Measurements from ENCODE around the gene PCSK5. TPM values are rescaled to one million over a fixed set of nuclear protein-coding genes. Genes with fewer than 3 reads are reported as not detected.

The PCSK5 gene
- total RNA-seq, 4 donors from 2014 or later, result 22.0 to 37.4 (median 27.8) TPM

DNA sequence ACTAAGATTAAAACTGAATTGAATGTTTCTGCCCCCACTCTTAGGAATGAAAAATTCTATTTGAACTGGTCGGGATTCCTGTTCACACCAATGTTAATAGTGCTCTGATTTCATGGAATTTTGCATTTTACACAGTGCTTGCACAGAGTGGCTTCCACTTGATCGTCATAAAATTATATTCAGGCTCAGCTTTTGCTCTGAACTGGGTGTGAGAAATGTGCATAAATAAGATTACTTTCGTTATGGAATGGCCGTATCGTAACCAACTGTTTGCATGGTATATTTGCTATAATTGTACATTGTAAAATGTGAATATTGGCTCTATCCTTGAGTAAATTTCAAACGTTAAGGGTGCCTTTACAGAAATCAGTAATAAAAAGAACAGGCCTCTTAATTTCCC, 262.9 kb downstream of the PCSK5 start:
- H3K4me1 ChIP-seq, result peaks cover 0 to 11% (median 5%) of the 10 kb centered on the region in 4 donors
- no peak overlapping the region for H3K4me3 ChIP-seq
- TF ChIP-seq EP300 (IDR thresholded peaks at IDR 0.05), result no peak
- no peak for TF ChIP-seq POLR2AphosphoS5 (IDR thresholded peaks at IDR 0.05)
- TF ChIP-seq, protein P1, sequence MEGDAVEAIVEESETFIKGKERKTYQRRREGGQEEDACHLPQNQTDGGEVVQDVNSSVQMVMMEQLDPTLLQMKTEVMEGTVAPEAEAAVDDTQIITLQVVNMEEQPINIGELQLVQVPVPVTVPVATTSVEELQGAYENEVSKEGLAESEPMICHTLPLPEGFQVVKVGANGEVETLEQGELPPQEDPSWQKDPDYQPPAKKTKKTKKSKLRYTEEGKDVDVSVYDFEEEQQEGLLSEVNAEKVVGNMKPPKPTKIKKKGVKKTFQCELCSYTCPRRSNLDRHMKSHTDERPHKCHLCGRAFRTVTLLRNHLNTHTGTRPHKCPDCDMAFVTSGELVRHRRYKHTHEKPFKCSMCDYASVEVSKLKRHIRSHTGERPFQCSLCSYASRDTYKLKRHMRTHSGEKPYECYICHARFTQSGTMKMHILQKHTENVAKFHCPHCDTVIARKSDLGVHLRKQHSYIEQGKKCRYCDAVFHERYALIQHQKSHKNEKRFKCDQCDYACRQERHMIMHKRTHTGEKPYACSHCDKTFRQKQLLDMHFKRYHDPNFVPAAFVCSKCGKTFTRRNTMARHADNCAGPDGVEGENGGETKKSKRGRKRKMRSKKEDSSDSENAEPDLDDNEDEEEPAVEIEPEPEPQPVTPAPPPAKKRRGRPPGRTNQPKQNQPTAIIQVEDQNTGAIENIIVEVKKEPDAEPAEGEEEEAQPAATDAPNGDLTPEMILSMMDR (IDR thresholded peaks at IDR 0.05), result no peak
- no peak for TF ChIP-seq POLR2A (IDR thresholded peaks at IDR 0.05; ENCODE audit: low read depth)
- H3K36me3 ChIP-seq, result peaks cover 0 to 10% (median 3%) of the 10 kb centered on the region in 4 donors
- no peak overlapping the region for H3K27ac ChIP-seq (replicated peaks in 1 of 4)
- WGBS, result 79% methylated on average over 6 of the region's 6 CpGs
- H3K9me3 ChIP-seq, result no peaks in the 10 kb centered on the region
- intact Hi-C loops (cut with DNase I), result no loop called here
- H3K27me3 ChIP-seq, result no peaks in the 10 kb centered on the region
- no peak for DNase-seq (ENCODE audit: extremely low spot score)

DNA sequence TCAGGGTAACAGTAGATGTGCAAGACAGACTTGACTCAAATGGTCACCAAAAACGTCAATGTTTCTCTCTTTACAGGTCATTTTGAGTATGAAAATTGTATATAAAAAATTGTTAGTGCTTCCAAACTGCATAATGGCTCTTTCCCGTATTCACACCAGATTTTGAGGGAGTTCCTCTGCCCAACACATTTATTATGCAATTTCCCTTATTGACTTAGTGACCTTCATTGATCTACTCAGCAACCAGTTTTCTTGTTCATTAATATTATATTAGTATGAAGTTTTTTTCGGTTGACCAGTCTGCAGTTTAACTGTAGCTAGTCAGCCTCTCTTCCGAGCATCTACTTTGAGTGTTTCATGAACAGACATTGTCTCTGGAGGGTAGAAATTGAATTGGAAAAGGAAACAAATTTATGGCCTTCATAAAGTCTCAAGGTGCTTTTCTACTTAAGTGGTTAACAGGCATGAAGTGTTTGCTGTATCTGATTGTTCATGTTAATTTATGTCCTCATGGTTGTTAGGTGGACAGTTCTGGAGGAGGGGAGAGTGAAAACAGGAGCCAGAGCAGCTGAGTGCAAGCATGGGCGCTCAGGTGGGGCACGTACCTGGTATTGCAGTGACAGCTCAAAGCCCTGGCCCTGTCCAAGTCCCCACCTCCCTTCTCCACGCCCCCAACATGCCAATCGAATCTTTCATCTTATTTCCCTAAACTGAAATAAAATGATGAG, 263.6 kb downstream of the PCSK5 start:
- Histone ChIP-seq H3K27ac (replicated peaks in 1 of 4) (no peak overlapping the region), H3K27me3 (no peaks in the 10 kb centered on the region), H3K4me3 (no peak overlapping the region), H3K36me3 (peaks cover 0 to 17% (median 9%) of the 10 kb centered on the region in 4 donors), H3K4me1 (peaks cover 0 to 11% (median 5%) of the 10 kb centered on the region in 4 donors), H3K9me3 (no peaks in the 10 kb centered on the region)
- TF ChIP-seq, protein P1 (IDR thresholded peaks at IDR 0.05), result no peak
- TF ChIP-seq EP300 (IDR thresholded peaks at IDR 0.05) (no peak), POLR2A (IDR thresholded peaks at IDR 0.05; ENCODE audit: low read depth) (no peak), POLR2AphosphoS5 (IDR thresholded peaks at IDR 0.05) (no peak)
- 91% methylated on average over 8 of the region's 8 CpGs for WGBS
- intact Hi-C loops (cut with DNase I), result no loop called here
- DNase-seq (ENCODE audit: extremely low spot score), result no peak

DNA sequence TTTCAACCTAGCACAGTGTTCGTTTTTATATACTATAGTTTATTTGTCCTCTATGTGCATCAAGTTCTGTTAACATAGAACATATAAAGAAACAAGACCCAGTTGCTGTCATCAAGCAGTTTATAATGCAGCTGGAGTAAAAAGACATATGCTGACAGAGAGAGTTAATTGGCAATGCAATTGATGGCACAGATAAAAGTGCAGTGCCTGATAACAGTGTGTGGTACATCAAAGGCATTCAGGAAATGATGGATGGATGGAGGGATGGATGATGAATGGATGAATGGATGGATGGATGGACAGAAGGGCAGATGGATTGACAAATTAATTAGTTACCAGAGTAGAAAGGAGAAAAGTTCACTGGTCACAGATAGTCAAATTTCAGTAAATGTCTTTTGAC, 264.9 kb downstream of the PCSK5 start:
- TF ChIP-seq, protein P1 (IDR thresholded peaks at IDR 0.05), result no peak
- TF ChIP-seq POLR2A (IDR thresholded peaks at IDR 0.05; ENCODE audit: low read depth) (no peak), EP300 (IDR thresholded peaks at IDR 0.05) (no peak), POLR2AphosphoS5 (IDR thresholded peaks at IDR 0.05) (no peak)
- intact Hi-C loops (cut with DNase I), result no loop called here
- H3K36me3 ChIP-seq, result peaks cover 0 to 28% (median 16%) of the 10 kb centered on the region in 4 donors
- H3K4me3 ChIP-seq, result no peak overlapping the region
- DNase-seq (ENCODE audit: extremely low spot score), result no peak
- no peak overlapping the region for H3K27ac ChIP-seq (replicated peaks in 1 of 4)
- H3K4me1 ChIP-seq, result peaks cover 0 to under 1% (median under 1%) of the 10 kb centered on the region in 4 donors
- no peaks in the 10 kb centered on the region for H3K27me3 ChIP-seq
- no peaks in the 10 kb centered on the region for H3K9me3 ChIP-seq
- 90% methylated on average over 1 of the region's 1 CpG for WGBS

DNA sequence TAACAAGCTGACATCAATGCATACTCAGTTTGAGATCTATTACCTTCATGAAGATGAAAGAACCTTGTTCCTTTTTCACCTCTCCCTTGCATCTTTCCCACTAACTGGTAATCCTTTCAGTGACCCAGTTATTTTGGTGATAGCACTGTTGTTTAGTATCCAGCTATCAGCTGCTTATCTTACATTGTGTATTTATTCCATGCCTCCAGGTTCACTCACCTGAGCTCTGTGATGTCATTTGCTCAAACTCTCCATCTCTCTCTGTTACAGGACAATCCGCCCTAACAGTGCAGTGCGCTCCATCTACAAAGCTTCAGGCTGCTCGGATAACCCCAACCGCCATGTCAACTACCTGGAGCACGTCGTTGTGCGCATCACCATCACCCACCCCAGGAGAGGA, 268.2 kb downstream of the PCSK5 start:
- no peak for DNase-seq (ENCODE audit: extremely low spot score)
- no peaks in the 10 kb centered on the region for H3K9me3 ChIP-seq
- no peaks in the 10 kb centered on the region for H3K27me3 ChIP-seq
- peaks cover 0 to 31% (median 16%) of the 10 kb centered on the region in 4 donors for H3K36me3 ChIP-seq
- H3K27ac ChIP-seq (replicated peaks in 1 of 4), result no peak overlapping the region
- intact Hi-C loops (cut with DNase I), result no loop called here
- H3K4me3 ChIP-seq, result no peak overlapping the region
- peaks cover 12 to 30% (median 28%) of the 10 kb centered on the region in 4 donors for H3K4me1 ChIP-seq
- TF ChIP-seq, protein P1 (IDR thresholded peaks at IDR 0.05), result no peak
- no peak for TF ChIP-seq POLR2AphosphoS5 (IDR thresholded peaks at IDR 0.05)
- no peak for TF ChIP-seq EP300 (IDR thresholded peaks at IDR 0.05)
- 85% methylated on average over 7 of the region's 7 CpGs for WGBS
